HG03439 (cell line): ENCODE data around the gene TPM1.

Experiments used
- ATAC-seq: cut with Tn5 transposase; IDR thresholded peaks from one replicate; pipeline ENCODE4 v1.9.1; 2021; ENCODE audit warnings: mild to moderate bottlenecking, moderate library complexity; ENCODE audit not compliant: unreplicated experiment

Gene TPM1

DNA sequence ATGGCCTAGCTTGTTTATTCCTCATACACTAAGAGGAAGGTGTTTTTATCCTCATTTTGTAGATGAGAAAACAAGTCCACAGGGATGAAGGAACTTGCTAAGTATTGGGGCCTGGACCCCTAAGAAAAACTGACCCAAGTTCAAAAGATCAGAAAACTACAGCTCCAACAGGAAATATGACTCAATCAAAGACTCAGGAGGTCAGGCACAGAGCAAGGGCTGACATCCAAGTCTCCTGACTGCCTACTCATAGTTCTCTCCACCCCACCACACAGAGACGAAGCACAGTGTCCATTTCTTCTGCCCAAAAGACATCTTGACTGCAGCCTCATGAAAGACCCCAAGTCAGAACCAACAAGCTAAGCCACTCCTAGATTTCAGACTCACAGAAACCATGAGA, 26.9 kb upstream of the TPM1 start:
- no peak for ATAC-seq

DNA sequence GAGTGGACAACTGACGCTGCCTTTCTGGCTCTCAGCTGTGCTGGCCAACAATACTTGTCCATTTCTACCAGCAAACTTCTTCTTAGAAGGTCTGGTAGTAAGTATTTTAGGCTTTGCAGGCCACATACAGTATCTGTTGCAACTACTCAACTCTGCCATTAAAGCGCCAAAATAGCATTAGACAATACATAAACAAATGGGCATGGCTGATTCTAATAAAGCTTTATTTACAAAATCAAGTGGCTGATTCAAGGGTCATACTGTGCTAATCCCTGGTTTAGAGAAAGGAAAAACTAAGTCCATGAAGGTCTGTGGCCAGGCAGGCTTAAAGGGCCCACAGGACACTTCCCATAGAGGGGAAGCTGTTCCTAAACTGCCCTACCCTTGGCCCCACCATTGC, 26.3 kb upstream of the TPM1 start:
- ATAC-seq, result no peak

DNA sequence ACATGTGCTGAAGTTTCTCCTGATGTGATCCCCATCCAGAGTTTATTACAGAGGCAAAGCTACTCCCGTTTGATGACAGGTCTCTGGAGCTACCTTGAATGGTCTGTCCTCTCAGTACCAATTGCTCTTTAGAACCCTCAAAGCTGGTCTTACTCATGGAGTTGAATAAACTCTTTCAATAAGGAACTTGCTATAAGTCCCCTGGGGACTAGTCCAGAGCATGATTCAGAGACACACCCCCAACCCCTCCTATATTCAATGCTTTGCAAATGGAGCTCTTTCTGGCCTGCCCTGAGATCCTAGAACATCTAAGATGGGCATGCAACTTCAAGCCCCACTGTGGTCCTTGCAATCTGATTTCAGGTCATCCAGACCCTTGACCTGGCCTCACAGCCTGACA, 23.9 kb upstream of the TPM1 start:
- ATAC-seq, result no peak

DNA sequence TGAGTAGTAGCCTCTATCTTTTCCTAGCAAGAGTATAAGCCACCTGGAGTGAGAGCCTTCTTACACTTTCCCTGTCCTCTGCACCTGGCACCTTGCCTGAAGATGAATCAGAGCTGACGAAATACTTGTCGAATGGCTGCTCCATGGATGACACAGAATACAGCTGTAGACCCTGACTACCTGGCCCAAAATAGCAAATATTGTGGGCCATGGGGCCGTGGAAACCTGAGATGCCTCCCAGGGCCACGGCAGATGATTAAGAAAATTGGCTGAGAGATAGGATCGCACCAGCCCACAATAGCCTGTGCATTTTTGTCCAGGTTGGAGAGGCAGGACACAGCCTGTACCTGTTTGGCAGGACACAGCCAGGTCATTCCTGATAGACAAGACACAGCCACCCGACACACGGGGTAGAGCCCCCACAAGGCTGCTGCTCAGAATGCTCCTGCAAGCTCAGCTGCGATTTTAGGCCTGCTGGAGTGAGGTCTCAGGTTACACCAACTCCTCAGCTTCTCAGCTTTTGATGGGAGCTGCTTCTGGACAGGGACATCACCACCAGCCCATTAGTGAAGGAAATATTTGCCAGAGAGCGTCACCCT, 22.9 kb upstream of the TPM1 start:
- ATAC-seq, result no peak

DNA sequence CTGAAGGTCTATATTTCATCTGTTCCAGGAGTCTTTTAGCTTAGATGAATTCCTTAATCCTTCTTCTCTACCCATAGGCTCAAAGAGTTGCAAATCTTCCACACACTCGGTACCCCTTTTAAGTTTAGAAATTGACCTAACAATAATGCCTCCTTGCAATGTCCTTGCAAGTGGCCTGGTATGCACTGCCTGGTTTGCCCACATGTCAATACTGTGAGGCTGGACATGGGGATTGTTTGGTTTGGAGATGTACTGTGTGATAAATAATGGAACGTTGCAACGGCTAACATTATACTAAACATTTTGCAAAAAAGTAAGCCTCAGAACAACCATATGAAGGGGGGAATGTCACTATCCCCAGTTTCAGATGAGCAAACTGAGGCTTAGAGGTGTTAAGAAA, 22.4 kb upstream of the TPM1 start:
- ATAC-seq, result no peak

DNA sequence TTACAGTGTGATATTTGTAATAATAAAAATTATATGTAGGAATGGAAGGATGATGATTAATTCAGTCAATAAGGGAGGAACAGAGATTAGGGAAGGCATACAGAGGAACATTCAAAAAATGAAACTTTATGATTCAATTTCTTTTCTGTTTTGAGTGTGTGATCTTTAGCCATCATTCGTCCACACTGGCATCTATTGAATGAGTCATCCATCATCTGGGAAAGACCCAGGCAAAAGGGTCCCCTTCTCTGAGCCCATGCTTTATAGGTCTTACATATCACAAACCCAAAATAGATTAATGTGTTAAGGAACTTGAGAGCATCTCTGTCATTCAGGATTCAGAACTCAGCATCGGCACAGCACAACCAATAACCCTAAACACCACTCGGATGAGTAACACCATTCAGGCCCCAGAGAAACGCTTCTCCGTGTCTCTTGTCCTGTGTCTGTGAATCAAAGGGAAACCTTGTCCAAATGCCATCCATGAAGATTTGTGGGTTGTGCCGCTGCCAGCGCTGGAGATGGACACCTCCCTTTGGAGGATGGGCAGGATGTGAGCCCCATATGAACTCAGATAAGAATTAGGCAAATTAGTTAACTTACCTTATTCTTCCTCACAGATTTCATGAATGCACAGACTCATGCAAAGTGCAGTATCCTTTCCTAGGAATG, 21.7 kb upstream of the TPM1 start:
- no peak for ATAC-seq

DNA sequence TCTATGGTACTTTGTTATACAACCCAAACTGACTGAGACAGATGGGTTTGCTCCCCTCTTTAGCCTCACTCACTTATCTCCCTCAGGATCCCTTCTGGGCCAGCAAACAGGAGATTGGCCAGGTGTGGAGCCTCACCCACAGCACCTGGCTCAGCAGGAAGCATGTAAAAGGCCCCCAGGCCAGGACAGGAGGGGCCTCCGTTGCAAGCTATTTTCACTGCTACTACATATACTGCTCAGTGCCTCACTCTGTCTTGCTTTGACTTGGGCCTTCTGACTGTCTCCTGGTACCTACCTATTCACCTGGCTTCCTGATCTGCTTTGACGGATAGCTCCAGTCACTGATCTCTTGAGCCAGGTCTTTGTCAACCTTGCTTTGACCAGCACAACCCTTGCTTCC, 20.4 kb upstream of the TPM1 start:
- ATAC-seq, result no peak

DNA sequence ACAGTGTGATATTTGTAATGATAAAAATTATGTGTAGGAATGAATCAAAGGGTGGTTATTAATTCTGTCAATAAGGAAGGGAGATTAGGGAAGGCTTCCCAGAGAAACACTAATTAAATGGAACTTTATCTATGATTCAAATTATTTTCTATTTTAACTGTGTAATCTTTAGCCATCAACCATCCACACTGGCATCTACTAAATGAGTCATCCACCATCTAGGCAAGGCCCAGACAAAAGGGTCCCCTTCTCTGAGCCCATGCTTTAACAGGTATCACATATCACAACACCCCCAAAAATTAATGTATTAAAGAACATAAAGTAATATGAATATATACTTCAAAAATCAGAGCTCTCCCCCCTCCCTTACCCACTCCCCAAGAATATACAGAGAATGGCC, 19.9 kb upstream of the TPM1 start:
- no peak for ATAC-seq

DNA sequence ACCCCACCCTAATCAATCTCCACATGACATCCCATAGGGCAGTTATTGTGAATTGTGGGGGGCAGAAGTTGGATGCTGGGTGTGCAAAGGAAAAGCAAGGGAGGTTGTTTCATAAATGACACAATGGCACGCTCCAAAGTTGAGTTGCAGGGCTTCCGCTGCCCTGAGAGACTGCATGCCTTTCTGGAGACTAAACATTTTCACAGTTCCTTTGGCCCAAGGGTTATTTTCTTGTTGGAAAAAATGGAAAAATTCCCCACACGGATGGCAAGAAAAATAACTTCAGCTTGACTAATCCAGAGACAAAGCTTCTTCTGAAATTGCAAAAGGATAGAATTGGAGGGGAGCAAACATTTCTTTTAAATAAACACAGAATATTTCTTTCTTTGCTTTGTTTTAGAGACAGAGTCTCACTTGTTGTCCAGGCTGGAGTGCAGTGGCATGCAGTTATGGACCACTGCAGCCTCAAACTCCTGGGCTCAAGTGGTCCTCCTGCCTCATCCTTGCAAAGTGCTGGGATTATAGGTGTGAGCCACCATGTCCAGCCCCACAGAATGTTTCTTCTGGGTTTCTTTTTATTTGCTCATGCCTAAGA, 19.1 kb upstream of the TPM1 start:
- ATAC-seq, result no peak

DNA sequence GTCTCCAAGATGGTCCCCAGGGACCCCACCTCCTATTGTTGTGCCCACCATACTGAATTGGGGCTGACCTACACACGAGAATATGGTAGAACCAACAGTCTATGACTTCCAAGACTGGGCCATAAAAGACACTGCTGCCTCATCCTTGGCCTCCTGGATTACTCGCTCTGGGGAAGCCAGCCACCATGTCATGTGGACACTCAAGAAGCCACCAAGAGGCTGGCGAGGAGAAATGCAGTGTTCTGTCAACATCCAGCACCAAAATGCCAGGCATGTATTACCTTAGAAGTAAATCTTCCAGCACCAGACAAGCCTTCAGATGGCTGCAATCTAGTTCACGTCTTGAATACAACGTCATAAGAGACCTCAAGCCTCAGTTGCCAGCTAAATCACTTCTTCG, 17.1 kb upstream of the TPM1 start:
- ATAC-seq, result no peak

DNA sequence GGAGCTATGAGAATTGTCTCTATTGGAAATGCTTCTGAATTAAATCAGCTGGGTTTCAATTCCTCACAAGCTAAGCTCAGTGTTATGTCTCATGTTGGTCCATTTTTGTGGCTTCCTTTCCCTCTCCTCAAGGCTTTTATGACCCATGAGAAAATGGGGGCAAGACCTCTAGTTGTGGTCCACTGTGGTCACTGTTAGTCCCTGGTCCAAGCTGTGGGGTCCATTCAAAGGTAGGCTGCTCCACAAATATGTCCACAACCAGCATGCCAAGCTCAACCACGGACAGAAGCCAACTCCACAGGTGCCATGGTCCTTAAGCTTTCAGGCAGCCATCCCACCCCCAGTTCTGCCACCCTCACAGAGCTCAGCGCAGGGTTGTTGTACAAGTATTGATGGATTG, 14.9 kb upstream of the TPM1 start:
- ATAC-seq, result no peak

DNA sequence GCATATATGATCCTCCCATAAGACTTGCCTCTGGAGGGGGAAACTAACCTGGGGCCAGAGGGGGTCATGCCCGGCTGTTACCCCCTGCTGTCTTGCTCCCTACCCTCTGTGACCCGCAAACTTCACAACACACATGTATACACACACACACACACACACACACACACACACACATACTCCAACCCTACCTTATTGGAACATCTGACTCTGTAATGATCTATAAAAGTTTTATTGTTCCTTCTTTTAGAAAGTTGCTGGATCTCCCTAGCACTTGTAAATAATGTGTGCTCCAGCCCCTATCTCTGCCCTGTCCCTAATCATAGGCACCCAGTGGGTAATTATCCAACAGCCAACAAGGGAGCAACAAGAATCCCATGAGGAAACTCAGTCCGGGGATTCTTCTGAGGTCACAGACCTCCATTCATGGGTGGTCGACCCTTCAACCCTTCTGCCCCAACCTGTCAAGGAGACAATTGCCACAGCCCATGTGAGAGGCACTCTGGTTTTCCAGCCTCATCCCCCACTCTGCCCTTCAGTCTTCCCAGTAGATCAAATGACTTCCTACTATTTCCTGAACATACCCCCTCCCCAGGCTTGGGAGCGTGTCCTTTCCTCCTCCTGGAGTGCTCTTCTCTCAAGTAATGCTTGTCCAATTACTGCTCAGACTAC, 14.0 kb upstream of the TPM1 start:
- ATAC-seq, result no peak

DNA sequence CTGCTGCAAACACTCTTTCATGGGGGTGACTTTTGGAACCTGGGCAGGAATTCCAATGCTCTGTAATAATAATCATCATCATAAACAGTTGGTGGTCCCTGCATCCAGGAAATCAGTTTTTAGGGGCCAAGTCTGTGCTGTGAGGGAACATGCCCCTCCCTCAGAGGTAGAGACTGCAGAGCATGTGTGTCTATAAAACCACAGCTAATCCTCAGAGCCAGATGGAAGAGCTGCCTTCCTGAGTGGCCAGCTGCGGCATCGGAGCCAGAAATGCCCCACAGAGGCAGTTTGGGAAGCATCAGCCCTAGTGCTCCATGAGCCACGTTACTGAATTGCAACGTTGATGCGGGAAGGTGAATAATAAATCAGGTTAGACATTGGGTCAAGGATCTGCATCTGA, 12.9 kb upstream of the TPM1 start:
- no peak for ATAC-seq

DNA sequence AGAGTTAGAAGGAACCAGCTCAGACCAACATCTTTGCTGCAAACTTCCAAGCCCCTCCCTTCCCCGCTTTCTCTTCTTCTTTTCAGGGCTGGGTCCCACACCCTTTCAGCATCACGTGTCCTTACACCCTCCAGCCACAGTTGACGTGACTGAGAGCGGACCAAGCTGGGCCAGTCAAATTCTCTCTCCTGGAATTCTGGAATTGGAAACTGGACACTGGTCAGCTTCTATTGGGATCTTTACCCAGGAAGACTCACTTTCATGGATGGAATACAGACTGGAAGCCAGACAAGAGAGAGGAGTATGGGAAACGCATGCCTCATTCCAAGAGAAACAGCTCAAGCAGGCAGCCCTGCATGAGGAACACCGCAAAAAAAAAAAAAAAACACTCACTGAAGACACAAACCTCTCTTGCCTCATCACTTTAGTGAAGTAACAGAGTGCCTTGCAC, 12.4 kb upstream of the TPM1 start:
- no peak for ATAC-seq

DNA sequence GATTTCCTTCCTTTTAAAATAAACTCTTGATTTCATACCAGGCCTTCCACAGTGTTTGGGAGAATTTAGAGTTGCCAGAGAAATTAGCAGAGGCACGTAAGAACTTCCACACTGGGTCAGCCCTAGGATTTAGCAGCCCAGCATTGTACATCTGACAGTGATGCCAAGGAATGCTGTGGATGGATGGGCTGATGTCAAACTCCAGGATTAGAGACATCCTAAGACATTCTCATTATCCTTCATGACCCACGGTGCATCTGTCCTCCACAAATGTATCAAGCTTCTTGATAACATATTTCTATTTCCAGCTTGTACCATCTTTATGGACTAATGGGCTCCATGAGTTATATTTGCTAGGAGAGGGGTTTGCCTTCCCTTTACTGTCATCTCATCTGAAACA, 8.0 kb upstream of the TPM1 start:
- no peak for ATAC-seq

DNA sequence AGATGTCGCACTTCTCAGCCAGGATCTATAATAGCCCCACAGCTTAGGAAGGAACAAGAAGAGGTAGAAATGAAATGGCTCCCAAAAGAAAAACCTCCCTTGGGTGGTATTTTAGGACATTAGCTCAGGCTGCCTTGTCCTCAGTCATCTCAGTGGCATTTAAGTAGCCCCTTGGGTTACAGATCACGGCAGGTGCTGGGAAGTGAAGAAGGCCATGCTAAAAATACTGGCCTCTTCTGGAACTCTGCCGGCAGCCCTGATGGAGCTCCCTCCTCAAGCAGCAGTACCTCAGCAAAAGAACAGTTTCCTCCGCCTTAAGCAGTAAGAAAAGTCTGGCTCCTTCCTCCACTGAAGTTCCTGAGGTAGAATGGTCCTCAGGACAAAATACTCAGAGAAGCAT, 7.3 kb upstream of the TPM1 start:
- ATAC-seq, result no peak

DNA sequence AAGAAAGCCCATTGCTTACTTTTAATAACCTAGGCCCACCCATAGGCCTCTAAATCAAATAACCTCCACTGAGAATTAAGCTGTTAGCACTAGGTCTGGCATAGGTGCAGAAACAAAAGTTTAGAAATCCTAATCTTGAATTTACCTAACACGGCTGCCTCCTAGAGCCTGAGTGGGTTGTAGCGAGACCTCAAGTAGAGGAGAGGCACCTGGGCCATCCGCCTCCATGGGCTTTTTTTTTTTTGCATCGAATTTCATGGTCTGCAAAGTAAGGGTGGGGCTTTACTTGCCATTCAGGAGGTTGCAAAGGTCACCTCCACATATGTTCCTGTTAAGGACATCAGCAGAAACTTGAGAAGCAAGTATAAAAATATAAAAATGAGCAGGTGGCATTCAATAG, 6.6 kb upstream of the TPM1 start:
- no peak for ATAC-seq

DNA sequence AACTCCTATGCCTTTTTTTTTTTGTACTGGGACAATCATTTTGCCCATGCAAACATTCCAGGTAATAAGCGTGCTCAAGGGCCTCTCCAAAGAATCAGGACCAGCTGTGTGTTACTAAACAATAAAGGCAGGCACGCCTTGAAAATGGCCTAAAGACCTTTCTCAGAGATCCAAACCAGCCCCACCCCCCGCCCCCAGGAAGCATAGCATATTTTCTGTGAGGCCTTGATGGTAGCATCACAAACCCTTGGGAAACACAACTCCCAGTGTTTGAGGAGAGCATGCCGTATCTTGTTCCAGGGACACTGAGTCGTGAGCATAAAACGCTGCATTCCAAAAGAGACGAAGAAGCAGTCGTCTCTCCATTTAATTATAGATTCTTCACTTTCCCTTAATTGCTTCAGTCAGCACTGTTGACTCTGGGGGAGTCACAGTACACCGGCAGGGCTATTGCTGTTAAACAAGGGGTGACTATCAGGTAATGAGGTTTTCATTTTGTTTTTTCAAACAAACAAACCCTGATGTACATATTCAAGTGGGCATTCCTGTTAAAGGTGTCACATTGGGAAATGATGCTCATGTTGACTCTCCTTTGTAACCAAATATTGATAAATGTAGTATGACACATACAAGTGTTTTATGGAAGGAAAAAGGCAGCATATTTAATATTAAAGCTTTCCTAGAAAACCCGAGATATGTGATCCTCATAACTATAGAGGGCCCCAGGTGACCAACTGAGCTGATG, 4.4 kb upstream of the TPM1 start:
- no peak for ATAC-seq

DNA sequence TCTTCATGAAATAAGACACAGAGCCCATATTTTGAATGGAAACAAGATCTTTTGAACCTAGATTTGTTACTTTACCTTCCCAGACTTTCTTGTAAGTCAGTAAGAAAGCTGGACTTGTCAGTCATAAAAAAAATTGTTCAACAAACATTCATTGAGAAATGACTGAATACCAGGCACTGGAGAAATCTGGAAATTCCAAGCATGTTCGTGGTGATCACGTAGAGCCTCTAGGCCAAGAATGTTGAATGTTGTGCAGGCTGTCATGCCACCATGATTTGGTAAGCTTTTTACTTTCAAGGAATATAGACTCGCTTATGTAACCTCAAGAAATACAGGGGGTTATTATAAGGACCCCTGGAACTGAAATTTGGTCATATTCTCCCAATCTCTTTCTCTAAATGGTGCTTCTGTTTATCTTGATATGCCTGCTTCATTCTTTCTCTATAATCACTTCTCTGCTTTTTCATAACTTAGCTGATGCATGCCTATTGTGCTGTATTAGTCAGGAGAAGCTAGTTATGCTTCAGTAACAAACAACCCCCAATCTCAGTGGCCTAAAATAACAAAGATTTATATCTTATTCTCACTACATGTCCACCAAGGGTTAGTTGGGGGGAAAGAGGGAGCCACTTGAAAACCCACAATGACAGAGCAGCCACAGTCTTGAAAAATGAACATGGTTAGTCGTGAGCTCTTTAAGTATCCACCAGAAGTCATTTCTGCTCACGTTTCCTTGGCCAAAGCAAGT, 3.4 kb upstream of the TPM1 start:
- no peak for ATAC-seq

DNA sequence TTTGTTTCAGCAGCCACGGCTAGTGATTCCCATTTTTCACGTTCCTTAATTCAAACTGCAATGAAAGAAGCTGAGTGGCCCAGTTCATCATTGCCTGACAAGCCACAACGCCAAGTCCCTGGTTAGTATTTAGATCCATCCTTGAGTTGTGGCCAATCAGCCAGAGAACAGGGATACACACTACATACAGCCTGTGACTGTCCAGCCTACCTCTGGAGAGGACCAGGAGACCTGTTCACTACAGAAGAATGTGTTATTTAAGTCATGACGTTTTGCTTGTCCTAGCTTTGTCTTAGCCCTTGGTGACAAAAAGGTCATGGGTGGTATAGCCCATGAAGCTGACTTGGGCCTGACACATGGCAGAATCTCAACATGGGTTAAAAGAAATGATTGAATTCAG, 2.7 kb upstream of the TPM1 start:
- ATAC-seq, result no peak

DNA sequence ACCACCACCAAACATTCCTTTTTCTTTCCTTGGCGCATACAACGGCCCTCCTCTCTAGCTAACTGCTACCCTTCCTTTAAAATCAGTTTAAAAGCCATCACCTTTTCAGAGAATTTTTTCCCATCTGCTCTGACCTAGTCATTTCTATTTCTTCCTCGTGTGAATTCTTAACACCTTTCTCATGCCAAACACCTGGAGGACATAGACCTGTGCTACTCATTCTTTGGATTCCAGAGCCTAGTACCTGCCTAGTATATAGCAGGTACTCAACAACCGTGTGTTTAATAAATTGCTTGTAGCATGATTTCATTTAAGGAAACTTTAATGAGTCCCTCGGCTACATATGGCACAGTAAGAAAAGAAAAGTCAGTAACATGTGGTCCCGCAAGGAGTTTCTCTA, 2.0 kb upstream of the TPM1 start:
- no peak for ATAC-seq
